HCT116 (cell line): Measurements from ENCODE around the gene GRAMD4. TPM values are rescaled to one million over a fixed set of nuclear protein-coding genes. Genes with fewer than 3 reads are reported as not detected.

ENCODE experiments used
- ATAC-seq: fragments of 200-7000 bp; cut with Tn5 transposase; 2 replicates; pipeline ENCODE4 v1.9.1; 2020; ENCODE audit warnings: mild to moderate bottlenecking, moderate library complexity
- BruUV-seq: library from RNA; stranded (reverse); fragments of 400-500 nt; replicated peaks from 2 replicates; lab custom pipeline; 2021; lab: Mats Ljungman, UMichigan
- CTCF ChIA-PET: fragments of 300-600 bp; sonication (Branson Sonifier 250); formaldehyde crosslinking; loops from one replicate; lab custom pipeline; 2021; ENCODE audit warnings: antibody characterized with exemption; lab: Charles Lee
- POLR2A ChIA-PET: fragments of 300-600, 350-600 bp; sonication (Branson Sonifier 250); formaldehyde crosslinking; loops from one replicate; lab custom pipeline; 2021; ENCODE audit warnings: antibody characterized with exemption; lab: Charles Lee
- RAD21 ChIA-PET, 2 experiments: fragments of 300-600 bp; sonication (Branson Sonifier 250); formaldehyde crosslinking; loops; one replicate each; lab custom pipeline; 2023; ENCODE audit warnings: low total read pairs in 2 of 2; ENCODE audit not compliant: uncharacterized antibody in 2 of 2, unreplicated experiment in 2 of 2, low non-redundant PET in 1 of 2; lab: Charles Lee
- DNase-seq: peaks from one replicate; pipeline ENCODE4 v3.0.0-alpha.2; 2010; ENCODE audit warnings: low read depth, low spot score
- H2AFZ ChIP-seq: fragments of 200-600 bp; shearing (Covaris generic), sonication (generic); 2 replicates; pipeline ENCODE4 v1.6.1; 2017; ENCODE audit warnings: low read depth, mixed run types, mixed read lengths, antibody characterized with exemption, low read length; ENCODE audit not compliant: poor library complexity, severe bottlenecking
- H3K27ac ChIP-seq: 2 replicates; pipeline ENCODE4 v1.5.1; 2012; ENCODE audit warnings: low read depth, low read length
- H3K27me3 ChIP-seq: fragments of 200-600 bp; sonication (generic); 2 replicates; pipeline ENCODE4 v1.6.1; 2016; ENCODE audit warnings: mixed run types, low read length, mixed read lengths; ENCODE audit not compliant: insufficient read depth
- H3K36me3 ChIP-seq, 2 experiments: fragments of 200-500 bp in 1 of 2; fragments of 200-600 bp in 1 of 2; sonication (Bioruptor generic) in 1 of 2; sonication (generic) in 1 of 2; 2 replicates each; pipeline versions ENCODE4 v1.5.1 to v1.6.1; 2014 to 2016; ENCODE audit warnings: low read length in 2 of 2, inconsistent platforms in 1 of 2, mixed read lengths in 1 of 2, mixed run types in 1 of 2; ENCODE audit not compliant: insufficient read depth in 2 of 2, control insufficient read depth in 1 of 2
- H3K4me1 ChIP-seq, 2 experiments: fragments of 200-600 bp in 1 of 2; sonication (generic) in 1 of 2; 2 replicates each; pipeline versions ENCODE4 v1.5.1 to v1.6.1; 2012 to 2017; ENCODE audit warnings: low read length in 2 of 2, inconsistent platforms in 1 of 2, mild to moderate bottlenecking in 1 of 2, mixed read lengths in 1 of 2, mixed run types in 1 of 2, moderate library complexity in 1 of 2; ENCODE audit not compliant: insufficient read depth in 2 of 2, control insufficient read depth in 1 of 2
- H3K4me2 ChIP-seq: fragments of 200-600 bp; sonication (generic); 2 replicates; pipeline ENCODE4 v1.6.1; 2017; ENCODE audit warnings: mixed run types, low read length, mixed read lengths
- H3K4me3 ChIP-seq, 2 experiments: fragments of 200-600 bp in 1 of 2; sonication (generic) in 1 of 2; replicated peaks in 1 of 2; 2 replicates each; pipeline ENCODE4 v1.5.1; 2011 to 2016; ENCODE audit warnings: low read length in 2 of 2, control low read depth in 1 of 2, low read depth in 1 of 2, mild to moderate bottlenecking in 1 of 2, mixed read lengths in 1 of 2, mixed run types in 1 of 2
- H3K79me2 ChIP-seq: fragments of 200-600 bp; sonication (generic); 2 replicates; pipeline ENCODE4 v1.6.1; 2017; ENCODE audit warnings: mild to moderate bottlenecking, mixed run types, low read length, moderate library complexity, mixed read lengths; ENCODE audit not compliant: insufficient read depth
- H3K9ac ChIP-seq: fragments of 200-600 bp; sonication (generic); 2 replicates; pipeline ENCODE4 v1.6.1; 2016; ENCODE audit warnings: low read length, mixed read lengths
- H3K9me2 ChIP-seq: fragments of 200-600 bp; sonication (generic), shearing (Covaris generic); 2 replicates; pipeline ENCODE4 v1.6.1; 2017; ENCODE audit warnings: mixed run types, mild to moderate bottlenecking, moderate library complexity; ENCODE audit not compliant: insufficient read depth
- H3K9me3 ChIP-seq, 2 experiments: fragments of 200-500 bp in 1 of 2; fragments of 200-600 bp in 1 of 2; sonication (Bioruptor generic) in 1 of 2; sonication (generic) in 1 of 2; 2 replicates each; pipeline ENCODE4 v1.6.1; 2014 to 2017; ENCODE audit warnings: low read length in 2 of 2, mixed read lengths in 2 of 2, inconsistent platforms in 1 of 2, low read depth in 1 of 2, mild to moderate bottlenecking in 1 of 2, mixed run types in 1 of 2, moderate library complexity in 1 of 2; ENCODE audit not compliant: control insufficient read depth in 1 of 2, insufficient read depth in 1 of 2
- H4K20me1 ChIP-seq: fragments of 200-600 bp; sonication (generic), shearing (Covaris generic); 2 replicates; pipeline ENCODE4 v1.6.1; 2017; ENCODE audit warnings: mixed run types, mild to moderate bottlenecking, moderate library complexity; ENCODE audit not compliant: insufficient read depth
- CBX3 ChIP-seq: IDR thresholded peaks from 2 replicates; pipeline ENCODE4 v1.6.1; 2012; ENCODE audit warnings: low read depth
- CEBPB ChIP-seq: IDR thresholded peaks from 2 replicates; pipeline ENCODE4 v1.6.1; 2012; ENCODE audit warnings: low read depth
- EGR1 ChIP-seq: IDR thresholded peaks from 2 replicates; pipeline ENCODE4 v1.6.1; 2012; ENCODE audit warnings: low read depth
- EZH2 ChIP-seq: fragments of 200-600 bp; sonication (generic); IDR thresholded peaks from 2 replicates; pipeline ENCODE4 v1.6.1; 2017; ENCODE audit warnings: antibody characterized with exemption, mixed run types
- EZH2phosphoT487 ChIP-seq: fragments of 200-600 bp; IDR thresholded peaks from 2 replicates; pipeline ENCODE4 v1.6.1; 2018; ENCODE audit warnings: antibody characterized with exemption, borderline replicate concordance
- POLR2A ChIP-seq: IDR thresholded peaks from 2 replicates; pipeline ENCODE4 v1.7.0; 2011; ENCODE audit warnings: borderline replicate concordance; ENCODE audit not compliant: insufficient read depth, insufficient read length; ENCODE audit errors: extremely low read depth
- POLR2AphosphoS5 ChIP-seq: IDR thresholded peaks from 2 replicates; pipeline ENCODE4 v1.6.1; 2011; ENCODE audit warnings: mild to moderate bottlenecking, low read depth, low read length, moderate library complexity
- SP1 ChIP-seq: IDR thresholded peaks from 2 replicates; pipeline ENCODE4 v1.6.1; 2012; ENCODE audit warnings: low read depth
- SRF ChIP-seq: IDR thresholded peaks from 2 replicates; pipeline ENCODE4 v1.6.1; 2012; ENCODE audit warnings: low read depth
- YY1 ChIP-seq: IDR thresholded peaks from 2 replicates; pipeline ENCODE4 v1.6.1; 2011; ENCODE audit warnings: low read length, low read depth, moderate library complexity, mild to moderate bottlenecking; ENCODE audit not compliant: insufficient replicate concordance; ENCODE audit errors: extremely low read depth
- ZFX ChIP-seq: fragments of 450-650 bp; IDR thresholded peaks from 2 replicates; pipeline ENCODE4 v1.6.1; 2017
- ZNF274 ChIP-seq: fragments of 200-500 bp; sonication (Bioruptor generic); IDR thresholded peaks from 2 replicates; pipeline ENCODE4 v1.6.1; 2014; ENCODE audit warnings: mild to moderate bottlenecking, low read depth, low read length, inconsistent platforms
- intact Hi-C: fragments of 100-400 bp; cut with micrococcal nuclease; formaldehyde crosslinking; loops from 2 replicates; pipeline ENCODE4 v1.10.0; 2022
- total RNA-seq: library from RNA; stranded (reverse); gene quantifications from one replicate; pipeline ENCODE4 v1.2.1, GENCODE V29; 2021; ENCODE audit not compliant: unreplicated experiment
- TF ChIP-seq, protein P1 (sequence below): IDR thresholded peaks from 2 replicates; pipeline ENCODE4 v1.6.1; 2012
- TF ChIP-seq, protein P2 (sequence below): IDR thresholded peaks from 2 replicates; pipeline ENCODE4 v1.6.1; 2011; ENCODE audit warnings: mild to moderate bottlenecking, low read length, moderate library complexity; ENCODE audit not compliant: insufficient replicate concordance; ENCODE audit errors: extremely low read depth
- TF ChIP-seq, protein P3 (sequence below): IDR thresholded peaks from 2 replicates; pipeline ENCODE4 v1.6.1; 2012; ENCODE audit warnings: low read depth
- TF ChIP-seq, protein P4 (sequence below), 3 experiments: fragments of 200-600 bp in 1 of 3; sonication (generic) in 1 of 3; IDR thresholded peaks in 2 of 3; conservative IDR thresholded peaks in 1 of 3; 2 replicates each; pipeline ENCODE4 v1.5.1; 2012 to 2017; ENCODE audit warnings: low read depth in 2 of 3, low read length in 2 of 3, antibody characterized with exemption in 1 of 3, borderline replicate concordance in 1 of 3, control low read depth in 1 of 3, mild to moderate bottlenecking in 1 of 3, mixed read lengths in 1 of 3, mixed run types in 1 of 3, moderate library complexity in 1 of 3; ENCODE audit not compliant: insufficient read depth in 1 of 3

GRAMD4 gene
- total RNA-seq, 1 experiment from 2014 or later: 25.8 TPM

DNA sequence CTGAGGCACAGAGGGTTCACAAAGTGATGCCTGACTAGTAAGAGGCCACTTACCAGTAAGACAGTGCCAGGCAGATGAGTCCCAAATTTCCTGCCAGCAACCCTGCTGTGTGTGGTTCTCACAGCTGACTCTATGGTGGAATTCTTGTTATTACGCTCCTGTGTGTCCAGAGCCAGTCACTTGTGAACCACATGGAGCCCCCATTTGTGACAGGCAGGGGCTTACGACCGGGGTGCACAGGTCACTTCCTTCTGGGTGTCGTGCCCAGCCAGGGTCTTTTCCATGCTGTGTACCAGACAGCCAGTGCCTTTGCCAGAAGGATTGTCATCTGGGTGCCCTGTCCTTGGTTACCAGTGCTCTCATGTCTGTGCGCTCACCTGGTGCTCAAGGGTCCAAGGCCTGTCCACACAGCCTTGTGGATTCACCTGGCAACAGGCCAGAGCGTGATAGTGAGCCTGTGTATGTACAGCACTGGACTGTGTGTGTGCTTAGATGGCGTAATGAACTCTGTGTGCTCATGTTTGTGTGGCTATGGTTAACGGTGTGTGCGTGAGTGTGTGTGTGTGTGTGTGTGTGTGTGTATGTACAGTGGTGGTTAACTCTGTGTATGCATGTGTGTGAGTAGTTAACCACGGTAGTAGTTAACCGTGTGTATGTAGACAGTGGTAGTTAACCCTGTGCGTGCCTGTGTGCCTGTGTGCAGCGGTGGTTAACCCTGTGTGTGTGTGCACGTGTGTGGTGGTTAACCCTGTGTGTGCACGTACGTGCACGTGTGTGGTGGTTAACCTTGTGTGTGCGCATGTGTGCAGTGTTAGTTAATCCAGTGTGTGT lies 18.6 kb downstream of the GRAMD4 start:
- Histone ChIP-seq H3K36me3 (no peaks in the 10 kb centered on the region), H3K27ac (no peak overlapping the region), H3K9me2 (no peaks in the 10 kb centered on the region), H3K9ac (no peak overlapping the region), H4K20me1 (no peaks in the 10 kb centered on the region), H3K9me3 (no peaks in the 10 kb centered on the region), H2AFZ (no peak overlapping the region), H3K4me2 (no peak overlapping the region), H3K4me1 (peaks cover 11 to 18% of the 10 kb centered on the region in 2 experiments), H3K27me3 (no peaks in the 10 kb centered on the region), H3K79me2 (no peaks in the 10 kb centered on the region), H3K4me3 (no peak overlapping the region)
- no peak for TF ChIP-seq CEBPB
- TF ChIP-seq EZH2: no peak
- TF ChIP-seq YY1: no peak
- TF ChIP-seq POLR2AphosphoS5: no peak
- TF ChIP-seq ZNF274: no peak
- TF ChIP-seq ZFX: no peak
- no peak for TF ChIP-seq EGR1
- TF ChIP-seq, protein P1, sequence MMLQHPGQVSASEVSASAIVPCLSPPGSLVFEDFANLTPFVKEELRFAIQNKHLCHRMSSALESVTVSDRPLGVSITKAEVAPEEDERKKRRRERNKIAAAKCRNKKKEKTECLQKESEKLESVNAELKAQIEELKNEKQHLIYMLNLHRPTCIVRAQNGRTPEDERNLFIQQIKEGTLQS: no peak
- TF ChIP-seq SP1: no peak
- no peak for TF ChIP-seq SRF
- TF ChIP-seq, protein P2, sequence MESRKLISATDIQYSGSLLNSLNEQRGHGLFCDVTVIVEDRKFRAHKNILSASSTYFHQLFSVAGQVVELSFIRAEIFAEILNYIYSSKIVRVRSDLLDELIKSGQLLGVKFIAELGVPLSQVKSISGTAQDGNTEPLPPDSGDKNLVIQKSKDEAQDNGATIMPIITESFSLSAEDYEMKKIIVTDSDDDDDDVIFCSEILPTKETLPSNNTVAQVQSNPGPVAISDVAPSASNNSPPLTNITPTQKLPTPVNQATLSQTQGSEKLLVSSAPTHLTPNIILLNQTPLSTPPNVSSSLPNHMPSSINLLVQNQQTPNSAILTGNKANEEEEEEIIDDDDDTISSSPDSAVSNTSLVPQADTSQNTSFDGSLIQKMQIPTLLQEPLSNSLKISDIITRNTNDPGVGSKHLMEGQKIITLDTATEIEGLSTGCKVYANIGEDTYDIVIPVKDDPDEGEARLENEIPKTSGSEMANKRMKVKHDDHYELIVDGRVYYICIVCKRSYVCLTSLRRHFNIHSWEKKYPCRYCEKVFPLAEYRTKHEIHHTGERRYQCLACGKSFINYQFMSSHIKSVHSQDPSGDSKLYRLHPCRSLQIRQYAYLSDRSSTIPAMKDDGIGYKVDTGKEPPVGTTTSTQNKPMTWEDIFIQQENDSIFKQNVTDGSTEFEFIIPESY: no peak
- TF ChIP-seq EZH2phosphoT487: no peak
- TF ChIP-seq, protein P3, sequence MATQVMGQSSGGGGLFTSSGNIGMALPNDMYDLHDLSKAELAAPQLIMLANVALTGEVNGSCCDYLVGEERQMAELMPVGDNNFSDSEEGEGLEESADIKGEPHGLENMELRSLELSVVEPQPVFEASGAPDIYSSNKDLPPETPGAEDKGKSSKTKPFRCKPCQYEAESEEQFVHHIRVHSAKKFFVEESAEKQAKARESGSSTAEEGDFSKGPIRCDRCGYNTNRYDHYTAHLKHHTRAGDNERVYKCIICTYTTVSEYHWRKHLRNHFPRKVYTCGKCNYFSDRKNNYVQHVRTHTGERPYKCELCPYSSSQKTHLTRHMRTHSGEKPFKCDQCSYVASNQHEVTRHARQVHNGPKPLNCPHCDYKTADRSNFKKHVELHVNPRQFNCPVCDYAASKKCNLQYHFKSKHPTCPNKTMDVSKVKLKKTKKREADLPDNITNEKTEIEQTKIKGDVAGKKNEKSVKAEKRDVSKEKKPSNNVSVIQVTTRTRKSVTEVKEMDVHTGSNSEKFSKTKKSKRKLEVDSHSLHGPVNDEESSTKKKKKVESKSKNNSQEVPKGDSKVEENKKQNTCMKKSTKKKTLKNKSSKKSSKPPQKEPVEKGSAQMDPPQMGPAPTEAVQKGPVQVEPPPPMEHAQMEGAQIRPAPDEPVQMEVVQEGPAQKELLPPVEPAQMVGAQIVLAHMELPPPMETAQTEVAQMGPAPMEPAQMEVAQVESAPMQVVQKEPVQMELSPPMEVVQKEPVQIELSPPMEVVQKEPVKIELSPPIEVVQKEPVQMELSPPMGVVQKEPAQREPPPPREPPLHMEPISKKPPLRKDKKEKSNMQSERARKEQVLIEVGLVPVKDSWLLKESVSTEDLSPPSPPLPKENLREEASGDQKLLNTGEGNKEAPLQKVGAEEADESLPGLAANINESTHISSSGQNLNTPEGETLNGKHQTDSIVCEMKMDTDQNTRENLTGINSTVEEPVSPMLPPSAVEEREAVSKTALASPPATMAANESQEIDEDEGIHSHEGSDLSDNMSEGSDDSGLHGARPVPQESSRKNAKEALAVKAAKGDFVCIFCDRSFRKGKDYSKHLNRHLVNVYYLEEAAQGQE: no peak
- no peak for TF ChIP-seq CBX3
- TF ChIP-seq, protein P4, sequence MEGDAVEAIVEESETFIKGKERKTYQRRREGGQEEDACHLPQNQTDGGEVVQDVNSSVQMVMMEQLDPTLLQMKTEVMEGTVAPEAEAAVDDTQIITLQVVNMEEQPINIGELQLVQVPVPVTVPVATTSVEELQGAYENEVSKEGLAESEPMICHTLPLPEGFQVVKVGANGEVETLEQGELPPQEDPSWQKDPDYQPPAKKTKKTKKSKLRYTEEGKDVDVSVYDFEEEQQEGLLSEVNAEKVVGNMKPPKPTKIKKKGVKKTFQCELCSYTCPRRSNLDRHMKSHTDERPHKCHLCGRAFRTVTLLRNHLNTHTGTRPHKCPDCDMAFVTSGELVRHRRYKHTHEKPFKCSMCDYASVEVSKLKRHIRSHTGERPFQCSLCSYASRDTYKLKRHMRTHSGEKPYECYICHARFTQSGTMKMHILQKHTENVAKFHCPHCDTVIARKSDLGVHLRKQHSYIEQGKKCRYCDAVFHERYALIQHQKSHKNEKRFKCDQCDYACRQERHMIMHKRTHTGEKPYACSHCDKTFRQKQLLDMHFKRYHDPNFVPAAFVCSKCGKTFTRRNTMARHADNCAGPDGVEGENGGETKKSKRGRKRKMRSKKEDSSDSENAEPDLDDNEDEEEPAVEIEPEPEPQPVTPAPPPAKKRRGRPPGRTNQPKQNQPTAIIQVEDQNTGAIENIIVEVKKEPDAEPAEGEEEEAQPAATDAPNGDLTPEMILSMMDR (IDR thresholded peaks at IDR 0.05 in 2 of 3, conservative IDR thresholded peaks at IDR 0.05 in 1 of 3; ENCODE audit: borderline replicate concordance in 1 of 3, insufficient read depth in 1 of 3, low read depth in 2 of 3, low read length in 2 of 3): no peak
- TF ChIP-seq POLR2A: no peak
- DNase-seq (no peak), ATAC-seq (no peak)
- intact Hi-C loops: no loop called here
- ChIA-PET POLR2A (no interaction called here), RAD21 (no interaction called here), CTCF (no interaction called here)
- no TSS peak for BruUV-seq
